ENCODE measurements around the gene RBL2. TPM values are rescaled to one million over a fixed set of nuclear protein-coding genes. Genes with fewer than 3 reads are reported as not detected.

RBL2 gene
- total and polyA plus RNA-seq, 2 of the 13 experiments (the other 11 are each of a cell fraction or from before 2014, with no cell fraction given) = 41.2 to 60.9 TPM

GRCh38 chr16:53503270-53503923, 69.1 kb downstream of the RBL2 start (continued):
- 0 out of 2 replicates have a peak, but pooled peaks have one; percentile 67 for TF ChIP-seq ZSCAN29 (CRISPR knock-in tag; conservative IDR thresholded peaks at IDR 0.05)
- TF ChIP-seq TCF7 (IDR thresholded peaks at IDR 0.05; ENCODE audit: low read depth) = no peak
- peak; percentile 46 for TF ChIP-seq CTCF (CRISPR knock-in tag; IDR thresholded peaks at IDR 0.05)
- peak; percentile 84 for TF ChIP-seq YEATS4 (CRISPR knock-in tag; IDR thresholded peaks at IDR 0.05; ENCODE audit: borderline replicate concordance)
- peak; percentile 44 for TF ChIP-seq NR2F6 (IDR thresholded peaks at IDR 0.05)
- peak; percentile 55 for TF ChIP-seq NR2F6 (CRISPR knock-in tag; IDR thresholded peaks at IDR 0.05)
- TF ChIP-seq MYNN (CRISPR knock-in tag; IDR thresholded peaks at IDR 0.05; ENCODE audit: low read depth) = peak; percentile 82; the same call in 1 of the 2 replicates
- TF ChIP-seq ZNF619 (CRISPR knock-in tag; IDR thresholded peaks at IDR 0.05) = 0 out of 2 replicates have a peak, but pooled peaks have one; percentile 78
- TF ChIP-seq ETV5 (CRISPR knock-in tag; IDR thresholded peaks at IDR 0.05; ENCODE audit: borderline replicate concordance) = 0 out of 2 replicates have a peak, but pooled peaks have one; percentile 43
- TF ChIP-seq ZNF263 (CRISPR knock-in tag; IDR thresholded peaks at IDR 0.05) = peak; percentile 40; the same call in 1 of the 2 replicates
- TF ChIP-seq ZNF839 (CRISPR knock-in tag; IDR thresholded peaks at IDR 0.05; ENCODE audit: borderline replicate concordance) = no peak
- peak; percentile 98 for TF ChIP-seq SP4 (CRISPR knock-in tag; IDR thresholded peaks at IDR 0.05)
- TF ChIP-seq, protein P1, sequence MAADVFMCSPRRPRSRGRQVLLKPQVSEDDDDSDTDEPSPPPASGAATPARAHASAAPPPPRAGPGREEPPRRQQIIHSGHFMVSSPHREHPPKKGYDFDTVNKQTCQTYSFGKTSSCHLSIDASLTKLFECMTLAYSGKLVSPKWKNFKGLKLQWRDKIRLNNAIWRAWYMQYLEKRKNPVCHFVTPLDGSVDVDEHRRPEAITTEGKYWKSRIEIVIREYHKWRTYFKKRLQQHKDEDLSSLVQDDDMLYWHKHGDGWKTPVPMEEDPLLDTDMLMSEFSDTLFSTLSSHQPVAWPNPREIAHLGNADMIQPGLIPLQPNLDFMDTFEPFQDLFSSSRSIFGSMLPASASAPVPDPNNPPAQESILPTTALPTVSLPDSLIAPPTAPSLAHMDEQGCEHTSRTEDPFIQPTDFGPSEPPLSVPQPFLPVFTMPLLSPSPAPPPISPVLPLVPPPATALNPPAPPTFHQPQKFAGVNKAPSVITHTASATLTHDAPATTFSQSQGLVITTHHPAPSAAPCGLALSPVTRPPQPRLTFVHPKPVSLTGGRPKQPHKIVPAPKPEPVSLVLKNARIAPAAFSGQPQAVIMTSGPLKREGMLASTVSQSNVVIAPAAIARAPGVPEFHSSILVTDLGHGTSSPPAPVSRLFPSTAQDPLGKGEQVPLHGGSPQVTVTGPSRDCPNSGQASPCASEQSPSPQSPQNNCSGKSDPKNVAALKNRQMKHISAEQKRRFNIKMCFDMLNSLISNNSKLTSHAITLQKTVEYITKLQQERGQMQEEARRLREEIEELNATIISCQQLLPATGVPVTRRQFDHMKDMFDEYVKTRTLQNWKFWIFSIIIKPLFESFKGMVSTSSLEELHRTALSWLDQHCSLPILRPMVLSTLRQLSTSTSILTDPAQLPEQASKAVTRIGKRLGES (CRISPR knock-in tag; IDR thresholded peaks at IDR 0.05; ENCODE audit: borderline replicate concordance) = no peak
- peak; percentile 91 for TF ChIP-seq SRSF1 (optimal IDR thresholded peaks at IDR 0.05; ENCODE audit: low read depth, low read length)
- TF ChIP-seq, protein P2, sequence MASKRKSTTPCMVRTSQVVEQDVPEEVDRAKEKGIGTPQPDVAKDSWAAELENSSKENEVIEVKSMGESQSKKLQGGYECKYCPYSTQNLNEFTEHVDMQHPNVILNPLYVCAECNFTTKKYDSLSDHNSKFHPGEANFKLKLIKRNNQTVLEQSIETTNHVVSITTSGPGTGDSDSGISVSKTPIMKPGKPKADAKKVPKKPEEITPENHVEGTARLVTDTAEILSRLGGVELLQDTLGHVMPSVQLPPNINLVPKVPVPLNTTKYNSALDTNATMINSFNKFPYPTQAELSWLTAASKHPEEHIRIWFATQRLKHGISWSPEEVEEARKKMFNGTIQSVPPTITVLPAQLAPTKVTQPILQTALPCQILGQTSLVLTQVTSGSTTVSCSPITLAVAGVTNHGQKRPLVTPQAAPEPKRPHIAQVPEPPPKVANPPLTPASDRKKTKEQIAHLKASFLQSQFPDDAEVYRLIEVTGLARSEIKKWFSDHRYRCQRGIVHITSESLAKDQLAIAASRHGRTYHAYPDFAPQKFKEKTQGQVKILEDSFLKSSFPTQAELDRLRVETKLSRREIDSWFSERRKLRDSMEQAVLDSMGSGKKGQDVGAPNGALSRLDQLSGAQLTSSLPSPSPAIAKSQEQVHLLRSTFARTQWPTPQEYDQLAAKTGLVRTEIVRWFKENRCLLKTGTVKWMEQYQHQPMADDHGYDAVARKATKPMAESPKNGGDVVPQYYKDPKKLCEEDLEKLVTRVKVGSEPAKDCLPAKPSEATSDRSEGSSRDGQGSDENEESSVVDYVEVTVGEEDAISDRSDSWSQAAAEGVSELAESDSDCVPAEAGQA (IDR thresholded peaks at IDR 0.05; ENCODE audit: low read depth) = peak; percentile 36; the same call in 1 of the 2 replicates
- TF ChIP-seq, protein P2 (CRISPR knock-in tag; IDR thresholded peaks at IDR 0.05; ENCODE audit: borderline replicate concordance) = no peak
- TF ChIP-seq CREB1 (IDR thresholded peaks at IDR 0.05) = peak; percentile 93
- TF ChIP-seq CREB1 (CRISPR knock-in tag; IDR thresholded peaks at IDR 0.05) = peak; percentile 94

Data from HepG2 (cell line).